Measurements from ENCODE around the gene EEF2K. TPM values are rescaled to one million over a fixed set of nuclear protein-coding genes. Genes with fewer than 3 reads are reported as not detected.

EEF2K gene
- total and polyA plus RNA-seq, 2 of the 13 experiments (the other 11 are each of a cell fraction or from before 2014, with no cell fraction given): 22.0 to 23.8 TPM

DNA sequence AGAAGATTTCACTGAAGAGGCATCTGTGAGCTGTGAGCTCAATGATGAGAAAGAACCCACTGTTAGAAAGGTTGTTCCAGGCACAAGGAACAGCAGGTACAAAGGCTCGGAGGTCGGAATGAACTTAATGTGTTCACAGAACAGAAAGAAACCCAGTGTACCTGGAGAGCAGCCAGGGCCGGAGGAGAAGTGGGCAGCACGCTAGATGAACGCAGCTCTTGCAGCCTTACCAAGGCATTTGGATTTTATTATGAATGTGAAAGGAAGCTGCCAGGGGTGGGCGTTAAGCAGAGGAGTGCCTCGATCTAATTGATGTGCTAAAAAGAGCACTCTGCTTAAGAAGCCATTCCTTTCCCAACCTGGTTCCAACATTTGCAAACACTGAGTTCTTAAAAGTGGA lies 19.0 kb downstream of the EEF2K start:
- Histone ChIP-seq H3K9me3 (ENCODE audit: low read length) (no peaks in the 10 kb centered on the region), H3K27ac (ENCODE audit: extremely low read length, insufficient read depth, low read length) (no peak overlapping the region), H3K4me3 (replicated peaks in 1 of 3; ENCODE audit: insufficient read depth in 1 of 3, low read depth in 2 of 3, low read length in 3 of 3) (no peak overlapping the region), H3K4me2 (ENCODE audit: low read depth, low read length) (no peak overlapping the region), H3K36me3 (replicated peaks in 1 of 2; ENCODE audit: control insufficient read depth in 1 of 2, insufficient read depth in 2 of 2, low read length in 2 of 2) (peaks cover 18 to 42% of the 10 kb centered on the region in 2 experiments), H3K79me2 (ENCODE audit: insufficient read depth, low read length) (peaks cover 7% of the 10 kb centered on the region), H3K27me3 (ENCODE audit: control insufficient read depth in 1 of 2, insufficient read depth in 2 of 2, low read length in 2 of 2) (no peaks in the 10 kb centered on the region), H2AFZ (ENCODE audit: low read length) (no peak overlapping the region), H3K9ac (ENCODE audit: insufficient read depth, low read depth, low read length) (no peak overlapping the region), H3K4me1 (ENCODE audit: insufficient read depth, low read length) (peaks cover 10% of the 10 kb centered on the region), H4K20me1 (ENCODE audit: insufficient read depth, low read length) (no peaks in the 10 kb centered on the region)
- ATAC-seq (no peak), FAIRE-seq (no peak), DNase-seq (ENCODE audit: low spot score) (no peak)
- ChIA-PET CTCF (ENCODE audit: low intra/inter-chr PET ratio, low total read pairs) (no interaction called here), POLR2A (interaction anchor here (1.7 kb wide), 1 partner anchor 19 kb away, joined by 7 read pairs; the partner anchor contains the start of gene EEF2K)
- BruUV-seq (replicated peaks): no TSS peak
- 97% methylated on average over 7 of the region's 7 CpGs for WGBS (ENCODE audit: low lambda C conversion rate)
- no peak for TF ChIP-seq ZNF251 (CRISPR knock-in tag; IDR thresholded peaks at IDR 0.05)
- TF ChIP-seq GATA4 (IDR thresholded peaks at IDR 0.05; ENCODE audit: borderline replicate concordance, low read depth): no peak
- TF ChIP-seq PHF5A (CRISPR knock-in tag; IDR thresholded peaks at IDR 0.05; ENCODE audit: low read depth, unreplicated experiment): no peak
- no peak for TF ChIP-seq PPARG (CRISPR knock-in tag; conservative IDR thresholded peaks at IDR 0.05)
- no peak for TF ChIP-seq ZFYVE20 (CRISPR knock-in tag; IDR thresholded peaks at IDR 0.05; ENCODE audit: borderline replicate concordance, low read depth)
- no peak for TF ChIP-seq MAFG (CRISPR knock-in tag; IDR thresholded peaks at IDR 0.05)
- no peak for TF ChIP-seq SRSF9 (IDR thresholded peaks at IDR 0.05; ENCODE audit: borderline replicate concordance, insufficient read depth, low read depth, low read length, poor library complexity, severe bottlenecking)
- TF ChIP-seq NAIF1 (CRISPR knock-in tag; IDR thresholded peaks at IDR 0.05; ENCODE audit: borderline replicate concordance): no peak
- TF ChIP-seq IKZF4 (CRISPR knock-in tag; IDR thresholded peaks at IDR 0.05; ENCODE audit: borderline replicate concordance, low read depth, not compliant biosample characterization): no peak
- TF ChIP-seq CBFB (CRISPR knock-in tag; IDR thresholded peaks at IDR 0.05): no peak
- TF ChIP-seq TOPORS (CRISPR knock-in tag; IDR thresholded peaks at IDR 0.05): no peak
- no peak for TF ChIP-seq GATAD2A (CRISPR knock-in tag; IDR thresholded peaks at IDR 0.05)
- no peak for TF ChIP-seq ZMYM3 (CRISPR knock-in tag; IDR thresholded peaks at IDR 0.05)
- TF ChIP-seq, protein P1, sequence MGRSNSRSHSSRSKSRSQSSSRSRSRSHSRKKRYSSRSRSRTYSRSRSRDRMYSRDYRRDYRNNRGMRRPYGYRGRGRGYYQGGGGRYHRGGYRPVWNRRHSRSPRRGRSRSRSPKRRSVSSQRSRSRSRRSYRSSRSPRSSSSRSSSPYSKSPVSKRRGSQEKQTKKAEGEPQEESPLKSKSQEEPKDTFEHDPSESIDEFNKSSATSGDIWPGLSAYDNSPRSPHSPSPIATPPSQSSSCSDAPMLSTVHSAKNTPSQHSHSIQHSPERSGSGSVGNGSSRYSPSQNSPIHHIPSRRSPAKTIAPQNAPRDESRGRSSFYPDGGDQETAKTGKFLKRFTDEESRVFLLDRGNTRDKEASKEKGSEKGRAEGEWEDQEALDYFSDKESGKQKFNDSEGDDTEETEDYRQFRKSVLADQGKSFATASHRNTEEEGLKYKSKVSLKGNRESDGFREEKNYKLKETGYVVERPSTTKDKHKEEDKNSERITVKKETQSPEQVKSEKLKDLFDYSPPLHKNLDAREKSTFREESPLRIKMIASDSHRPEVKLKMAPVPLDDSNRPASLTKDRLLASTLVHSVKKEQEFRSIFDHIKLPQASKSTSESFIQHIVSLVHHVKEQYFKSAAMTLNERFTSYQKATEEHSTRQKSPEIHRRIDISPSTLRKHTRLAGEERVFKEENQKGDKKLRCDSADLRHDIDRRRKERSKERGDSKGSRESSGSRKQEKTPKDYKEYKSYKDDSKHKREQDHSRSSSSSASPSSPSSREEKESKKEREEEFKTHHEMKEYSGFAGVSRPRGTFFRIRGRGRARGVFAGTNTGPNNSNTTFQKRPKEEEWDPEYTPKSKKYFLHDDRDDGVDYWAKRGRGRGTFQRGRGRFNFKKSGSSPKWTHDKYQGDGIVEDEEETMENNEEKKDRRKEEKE (IDR thresholded peaks at IDR 0.05): no peak
- no peak for TF ChIP-seq NR1H2 (CRISPR knock-in tag; IDR thresholded peaks at IDR 0.05; ENCODE audit: borderline replicate concordance, low read depth)
- TF ChIP-seq, protein P2, sequence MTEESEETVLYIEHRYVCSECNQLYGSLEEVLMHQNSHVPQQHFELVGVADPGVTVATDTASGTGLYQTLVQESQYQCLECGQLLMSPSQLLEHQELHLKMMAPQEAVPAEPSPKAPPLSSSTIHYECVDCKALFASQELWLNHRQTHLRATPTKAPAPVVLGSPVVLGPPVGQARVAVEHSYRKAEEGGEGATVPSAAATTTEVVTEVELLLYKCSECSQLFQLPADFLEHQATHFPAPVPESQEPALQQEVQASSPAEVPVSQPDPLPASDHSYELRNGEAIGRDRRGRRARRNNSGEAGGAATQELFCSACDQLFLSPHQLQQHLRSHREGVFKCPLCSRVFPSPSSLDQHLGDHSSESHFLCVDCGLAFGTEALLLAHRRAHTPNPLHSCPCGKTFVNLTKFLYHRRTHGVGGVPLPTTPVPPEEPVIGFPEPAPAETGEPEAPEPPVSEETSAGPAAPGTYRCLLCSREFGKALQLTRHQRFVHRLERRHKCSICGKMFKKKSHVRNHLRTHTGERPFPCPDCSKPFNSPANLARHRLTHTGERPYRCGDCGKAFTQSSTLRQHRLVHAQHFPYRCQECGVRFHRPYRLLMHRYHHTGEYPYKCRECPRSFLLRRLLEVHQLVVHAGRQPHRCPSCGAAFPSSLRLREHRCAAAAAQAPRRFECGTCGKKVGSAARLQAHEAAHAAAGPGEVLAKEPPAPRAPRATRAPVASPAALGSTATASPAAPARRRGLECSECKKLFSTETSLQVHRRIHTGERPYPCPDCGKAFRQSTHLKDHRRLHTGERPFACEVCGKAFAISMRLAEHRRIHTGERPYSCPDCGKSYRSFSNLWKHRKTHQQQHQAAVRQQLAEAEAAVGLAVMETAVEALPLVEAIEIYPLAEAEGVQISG (CRISPR knock-in tag; IDR thresholded peaks at IDR 0.05): no peak
- in situ Hi-C loops (cut with HindIII; ENCODE audit: extremely low pct_ligation_motif_present, low pct_unique_long_range_greater_than_20kb): no loop called here
- intact Hi-C loops (cut with micrococcal nuclease; ENCODE audit: unreplicated experiment): no loop called here

Data from HepG2 (cell line).